ENCODE results near the gene C9orf85.
A peak's percentile ranks its signal among the peaks of the same experiment; 100 is the strongest.

The C9orf85 gene, protein sequence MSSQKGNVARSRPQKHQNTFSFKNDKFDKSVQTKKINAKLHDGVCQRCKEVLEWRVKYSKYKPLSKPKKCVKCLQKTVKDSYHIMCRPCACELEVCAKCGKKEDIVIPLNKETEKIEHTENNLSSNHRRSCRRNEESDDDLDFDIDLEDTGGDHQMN

DNA sequence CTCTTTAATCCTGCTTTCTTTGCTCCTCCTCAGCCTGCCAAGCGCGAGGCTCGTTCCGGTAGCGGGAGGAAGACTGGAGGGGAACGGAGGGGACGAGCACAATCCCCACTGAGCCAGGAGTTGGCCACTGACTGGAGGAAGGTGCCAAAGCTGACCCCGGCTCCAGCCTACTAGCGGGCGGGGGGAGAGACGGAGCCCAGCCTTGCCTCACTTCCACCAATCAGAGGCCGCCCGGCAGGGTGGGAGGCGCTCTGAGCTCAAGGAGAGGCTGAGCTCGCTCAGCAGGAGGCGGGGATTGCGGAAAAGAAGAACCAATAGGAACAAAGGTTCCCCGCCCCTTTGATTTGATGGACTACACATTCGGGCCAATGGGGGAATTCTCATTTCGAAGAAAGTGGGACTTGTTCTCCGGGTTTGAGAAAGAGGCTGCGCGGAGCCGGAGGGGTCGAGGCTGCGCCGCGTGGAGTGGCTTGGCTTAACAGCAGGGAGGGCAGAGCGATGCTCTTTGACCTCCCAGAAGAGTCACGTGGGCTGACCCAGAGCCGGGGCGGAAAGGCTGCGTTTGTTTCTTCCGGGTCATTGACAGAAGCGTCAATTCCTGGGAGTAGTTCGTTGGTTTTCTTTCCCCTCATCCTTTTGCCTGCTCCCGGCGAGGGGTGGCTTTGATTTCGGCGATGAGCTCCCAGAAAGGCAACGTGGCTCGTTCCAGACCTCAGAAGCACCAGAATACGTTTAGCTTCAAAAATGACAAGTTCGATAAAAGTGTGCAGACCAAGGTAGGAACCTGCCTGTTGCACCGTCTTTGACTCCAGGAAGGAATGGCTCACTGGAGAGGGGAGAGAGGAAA lies at the start of gene C9orf85, which contains the start of gene ABHD17B:
Gene C9orf85, plus strand, starts transcription at position 579 of the 847 bp plus-strand sequence. Its CDS starts 96 bp downstream, at position 675.
Gene ABHD17B, minus strand, starts transcription at position 133 of the 847 bp plus-strand sequence. CDS start 36,113 bp downstream, outside the sequence.
- peak; percentile 99 for DNase-seq (ENCODE audit: low read depth, low spot score)

DNA sequence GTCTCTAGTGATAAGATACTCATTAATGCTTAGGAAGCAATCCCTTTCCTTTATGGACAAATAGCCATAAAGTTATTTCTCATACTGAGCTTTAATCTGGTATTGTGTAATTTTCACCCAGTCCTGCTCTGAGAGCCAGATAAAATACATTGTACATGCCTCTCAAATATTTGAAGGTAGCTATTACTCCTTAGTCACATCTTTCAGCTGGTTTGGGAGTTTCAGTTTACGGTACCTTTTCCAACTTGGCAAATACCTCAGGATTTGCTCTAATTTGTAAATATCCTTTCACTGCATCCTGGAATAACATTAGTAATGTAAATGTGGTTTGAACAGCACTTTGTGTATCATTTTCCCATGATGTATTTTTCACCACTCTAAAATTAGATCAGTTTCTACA lies 47.8 kb upstream of the C9orf85 start:
- Histone ChIP-seq H3K27me3 (ENCODE audit: insufficient read depth, insufficient read length) (no peaks in the 10 kb centered on the region), H3K4me3 (ENCODE audit: insufficient read length, low read depth) (no peak overlapping the region), H3K36me3 (ENCODE audit: insufficient read depth, insufficient read length, low read length) (peaks cover 27% of the 10 kb centered on the region), H3K9me3 (ENCODE audit: insufficient read depth, low read length) (peaks cover 12% of the 10 kb centered on the region; the same call in 1 of the 2 replicates), H3K4me1 (ENCODE audit: insufficient read depth, insufficient read length) (no peaks in the 10 kb centered on the region), H3K9ac (ENCODE audit: insufficient read length, low read depth) (no peak overlapping the region)
- DNase-seq (ENCODE audit: low read depth, low spot score) = no peak
- TF ChIP-seq YY1 (IDR thresholded peaks at IDR 0.05; ENCODE audit: insufficient read depth, insufficient read length) = no peak
- no peak for TF ChIP-seq ZNF274 (IDR thresholded peaks at IDR 0.05; ENCODE audit: low read depth, low read length)
- TF ChIP-seq SUZ12 (IDR thresholded peaks at IDR 0.05; ENCODE audit: extremely low read depth, insufficient read depth, insufficient read length) = no peak

More for the DNA sequence above, at the start of gene C9orf85, which contains the start of gene ABHD17B:
- no peaks in the 10 kb centered on the region for H3K9me3 ChIP-seq (ENCODE audit: insufficient read depth, low read length)
- no peaks in the 10 kb centered on the region for H3K4me1 ChIP-seq (ENCODE audit: insufficient read depth, insufficient read length)
- TF ChIP-seq SUZ12 (IDR thresholded peaks at IDR 0.05; ENCODE audit: extremely low read depth, insufficient read depth, insufficient read length) (no peak), ZNF274 (IDR thresholded peaks at IDR 0.05; ENCODE audit: low read depth, low read length) (no peak), YY1 (IDR thresholded peaks at IDR 0.05; ENCODE audit: insufficient read depth, insufficient read length) (no peak)
- H3K9ac ChIP-seq (ENCODE audit: insufficient read length, low read depth) = peak within 1 kb of the TSS; percentile 94
- peak within 1 kb of the TSS; percentile 92 for H3K4me3 ChIP-seq (ENCODE audit: insufficient read length, low read depth)
- H3K27me3 ChIP-seq (ENCODE audit: insufficient read depth, insufficient read length) = no peaks in the 10 kb centered on the region
- peaks cover 2% of the 10 kb centered on the region for H3K36me3 ChIP-seq (ENCODE audit: insufficient read depth, insufficient read length, low read length)

DNA sequence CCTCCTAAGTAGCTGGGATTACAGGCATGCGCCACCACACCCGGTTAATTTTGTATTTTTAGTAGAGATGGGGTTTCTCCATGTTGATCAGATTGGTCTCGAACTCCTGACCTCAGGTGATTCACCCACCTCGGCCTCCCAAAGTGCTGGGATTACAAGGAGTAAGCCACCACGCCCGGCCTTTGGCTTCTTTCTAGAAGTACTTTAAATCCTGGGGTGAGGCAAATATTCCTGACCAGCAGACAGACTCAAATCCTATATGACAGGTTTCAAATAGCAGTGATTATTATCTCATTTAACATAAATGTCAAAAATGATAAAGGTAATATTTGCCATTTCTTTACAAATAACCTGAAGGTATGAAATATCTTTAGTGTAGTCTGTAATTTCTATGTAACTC lies 36.1 kb upstream of the C9orf85 start:
- Histone ChIP-seq H3K9me3 (ENCODE audit: insufficient read depth, low read length) (peaks cover 20% of the 10 kb centered on the region), H3K4me1 (ENCODE audit: insufficient read depth, insufficient read length) (no peaks in the 10 kb centered on the region), H3K4me3 (ENCODE audit: insufficient read length, low read depth) (no peak overlapping the region), H3K36me3 (ENCODE audit: insufficient read depth, insufficient read length, low read length) (peaks cover 30% of the 10 kb centered on the region), H3K9ac (ENCODE audit: insufficient read length, low read depth) (no peak overlapping the region), H3K27me3 (ENCODE audit: insufficient read depth, insufficient read length) (no peaks in the 10 kb centered on the region)
- no peak for DNase-seq (ENCODE audit: low read depth, low spot score)
- TF ChIP-seq ZNF274 (IDR thresholded peaks at IDR 0.05; ENCODE audit: low read depth, low read length) (no peak), SUZ12 (IDR thresholded peaks at IDR 0.05; ENCODE audit: extremely low read depth, insufficient read depth, insufficient read length) (no peak), YY1 (IDR thresholded peaks at IDR 0.05; ENCODE audit: insufficient read depth, insufficient read length) (no peak)

DNA sequence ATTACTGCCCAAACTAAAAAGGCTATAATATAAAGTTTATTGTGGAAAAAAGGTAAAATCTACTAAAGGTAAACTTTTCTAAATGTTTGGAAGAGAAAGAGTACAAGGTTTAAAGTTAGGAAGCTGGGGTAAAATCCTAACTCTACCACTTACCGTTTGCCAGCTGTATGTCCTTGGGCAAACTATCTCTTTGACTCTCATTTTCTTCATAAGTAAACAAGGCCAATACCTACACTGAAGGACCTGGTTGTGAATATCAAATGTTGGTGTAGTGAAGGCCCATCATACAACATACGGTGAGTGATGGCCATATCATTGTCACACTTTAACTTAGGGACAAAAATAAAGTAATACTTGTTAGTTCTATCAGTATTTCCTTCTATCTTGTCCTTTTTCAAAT lies 35.3 kb upstream of the C9orf85 start:
- Histone ChIP-seq H3K9me3 (ENCODE audit: insufficient read depth, low read length) (peaks cover 22% of the 10 kb centered on the region), H3K4me1 (ENCODE audit: insufficient read depth, insufficient read length) (no peaks in the 10 kb centered on the region), H3K27me3 (ENCODE audit: insufficient read depth, insufficient read length) (no peaks in the 10 kb centered on the region), H3K36me3 (ENCODE audit: insufficient read depth, insufficient read length, low read length) (peaks cover 23% of the 10 kb centered on the region), H3K9ac (ENCODE audit: insufficient read length, low read depth) (no peak overlapping the region), H3K4me3 (ENCODE audit: insufficient read length, low read depth) (no peak overlapping the region)
- DNase-seq (ENCODE audit: low read depth, low spot score) = no peak
- TF ChIP-seq ZNF274 (IDR thresholded peaks at IDR 0.05; ENCODE audit: low read depth, low read length) (no peak), YY1 (IDR thresholded peaks at IDR 0.05; ENCODE audit: insufficient read depth, insufficient read length) (no peak), SUZ12 (IDR thresholded peaks at IDR 0.05; ENCODE audit: extremely low read depth, insufficient read depth, insufficient read length) (no peak)

DNA sequence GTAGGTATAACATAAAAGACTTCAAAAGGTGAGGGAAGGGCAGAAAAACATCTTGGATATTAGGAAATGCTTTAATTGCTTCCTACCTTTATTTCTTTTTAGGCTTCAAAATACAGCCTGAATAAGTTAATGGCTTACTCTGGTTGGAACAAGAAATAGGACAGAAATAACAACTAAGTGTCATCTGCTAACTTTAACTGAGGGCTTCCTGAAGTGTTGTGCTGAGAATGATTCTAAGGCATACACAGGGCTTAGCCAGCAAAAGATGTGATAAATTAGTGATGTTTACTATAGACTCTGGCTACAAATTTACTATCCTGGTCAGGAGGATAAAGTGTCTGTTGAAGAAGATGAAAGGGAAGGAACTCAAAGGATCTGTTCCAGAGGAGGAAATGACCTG lies 34.6 kb upstream of the C9orf85 start:
- TF ChIP-seq SUZ12 (IDR thresholded peaks at IDR 0.05; ENCODE audit: extremely low read depth, insufficient read depth, insufficient read length) (no peak), YY1 (IDR thresholded peaks at IDR 0.05; ENCODE audit: insufficient read depth, insufficient read length) (no peak), ZNF274 (IDR thresholded peaks at IDR 0.05; ENCODE audit: low read depth, low read length) (no peak)
- Histone ChIP-seq H3K9me3 (ENCODE audit: insufficient read depth, low read length) (peaks cover 22% of the 10 kb centered on the region), H3K36me3 (ENCODE audit: insufficient read depth, insufficient read length, low read length) (peaks cover 16% of the 10 kb centered on the region), H3K9ac (ENCODE audit: insufficient read length, low read depth) (no peak overlapping the region), H3K4me1 (ENCODE audit: insufficient read depth, insufficient read length) (no peaks in the 10 kb centered on the region), H3K4me3 (ENCODE audit: insufficient read length, low read depth) (no peak overlapping the region), H3K27me3 (ENCODE audit: insufficient read depth, insufficient read length) (no peaks in the 10 kb centered on the region)
- DNase-seq (ENCODE audit: low read depth, low spot score) = no peak

DNA sequence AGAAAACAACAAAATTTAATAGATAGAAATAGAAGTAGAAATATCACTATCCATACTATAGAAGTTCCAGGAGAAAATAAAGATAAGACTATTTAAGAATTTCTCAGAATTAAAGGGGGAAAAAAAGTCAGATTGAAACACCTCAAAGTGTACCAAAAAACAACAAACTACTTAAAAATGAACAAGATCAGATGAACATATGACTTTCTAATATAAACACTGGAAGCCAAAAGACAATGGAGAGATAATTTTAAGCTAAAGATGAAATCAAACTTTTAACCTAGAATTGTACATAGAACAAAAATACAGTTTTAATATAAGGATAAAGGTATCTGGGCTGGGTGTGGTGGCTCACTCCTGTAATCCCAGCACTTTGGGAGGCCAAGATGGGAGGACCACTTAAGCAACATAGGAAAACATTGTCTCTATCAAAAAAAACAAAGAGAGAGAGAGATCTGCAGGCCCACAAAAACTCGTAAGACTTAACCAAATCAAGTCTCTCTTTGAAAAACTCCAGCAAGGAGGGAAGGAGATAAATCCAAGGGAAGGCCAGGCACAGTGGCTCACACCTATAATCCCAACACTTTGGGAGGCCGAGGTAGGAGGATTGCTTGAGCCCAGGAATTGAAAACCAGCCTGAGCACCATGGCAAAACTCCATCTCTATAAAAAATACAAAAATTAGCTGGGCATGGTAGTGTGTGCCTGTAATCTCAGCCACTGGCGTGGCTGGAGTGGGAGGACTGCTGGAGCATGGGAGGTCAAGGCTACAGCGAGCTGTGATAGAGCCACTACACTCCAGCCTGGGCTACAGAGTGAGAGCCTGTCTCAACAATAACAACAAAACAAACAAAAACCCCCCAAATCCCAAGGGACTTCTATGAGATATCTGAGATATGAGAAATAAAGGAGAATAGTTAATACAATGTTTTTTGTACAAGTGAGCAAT lies 32.8 kb upstream of the C9orf85 start:
- DNase-seq (ENCODE audit: low read depth, low spot score) = no peak
- TF ChIP-seq YY1 (IDR thresholded peaks at IDR 0.05; ENCODE audit: insufficient read depth, insufficient read length) = no peak
- TF ChIP-seq ZNF274 (IDR thresholded peaks at IDR 0.05; ENCODE audit: low read depth, low read length) = no peak
- no peak for TF ChIP-seq SUZ12 (IDR thresholded peaks at IDR 0.05; ENCODE audit: extremely low read depth, insufficient read depth, insufficient read length)
- Histone ChIP-seq H3K9ac (ENCODE audit: insufficient read length, low read depth) (no peak overlapping the region), H3K4me1 (ENCODE audit: insufficient read depth, insufficient read length) (no peaks in the 10 kb centered on the region), H3K4me3 (ENCODE audit: insufficient read length, low read depth) (no peak overlapping the region), H3K27me3 (ENCODE audit: insufficient read depth, insufficient read length) (no peaks in the 10 kb centered on the region), H3K36me3 (ENCODE audit: insufficient read depth, insufficient read length, low read length) (peaks cover 15% of the 10 kb centered on the region), H3K9me3 (ENCODE audit: insufficient read depth, low read length) (peaks cover 22% of the 10 kb centered on the region)
